ENCODE measurements around the gene XPA.
"Not testable (repeated sequence)": the region's sequence is repeated elsewhere in the genome, so short reads cannot be mapped to it uniquely, and the experiment has no call there.

XPA gene

GRCh38 chr9:97696803-97697601, at the start of gene XPA:
Gene XPA (minus strand): TSS chr9:97697340. CDS start chr9:97697292, 48 bp downstream.
- DNase-seq (ENCODE audit: low spot score): peak; percentile 97

- DNase-seq (ENCODE audit: low spot score): no peak
These were observed 47.9 kb upstream of the XPA start for GRCh38 chr9:97744710-97745708.

- not testable (repeated sequence) for DNase-seq (ENCODE audit: low spot score)
These were observed 46.9 kb upstream of the XPA start for GRCh38 chr9:97744025-97744424.

GRCh38 chr9:97742545-97742944, 45.4 kb upstream of the XPA start:
- no peak for DNase-seq (ENCODE audit: low spot score)

GRCh38 chr9:97741947-97742346, 44.8 kb upstream of the XPA start:
- DNase-seq (ENCODE audit: low spot score): no peak

GRCh38 chr9:97740848-97741821, 44.0 kb upstream of the XPA start:
- DNase-seq (ENCODE audit: low spot score): peak; percentile 17

GRCh38 chr9:97737429-97737828, 40.3 kb upstream of the XPA start:
- DNase-seq (ENCODE audit: low spot score): no peak

- no peak for DNase-seq (ENCODE audit: low spot score)
These were observed 38.0 kb upstream of the XPA start for GRCh38 chr9:97735070-97735600.

- DNase-seq (ENCODE audit: low spot score): no peak
These were observed 29.6 kb upstream of the XPA start for GRCh38 chr9:97726716-97727115.

GRCh38 chr9:97723819-97724218, 26.7 kb upstream of the XPA start:
- no peak for DNase-seq (ENCODE audit: low spot score)

GRCh38 chr9:97722331-97722730, 25.2 kb upstream of the XPA start:
- DNase-seq (ENCODE audit: low spot score): no peak

- no peak for DNase-seq (ENCODE audit: low spot score)
These were observed 24.3 kb upstream of the XPA start for GRCh38 chr9:97721396-97721795.

GRCh38 chr9:97717866-97718265, 20.7 kb upstream of the XPA start:
- DNase-seq (ENCODE audit: low spot score): no peak

GRCh38 chr9:97714435-97714834, 17.3 kb upstream of the XPA start:
- DNase-seq (ENCODE audit: low spot score): no peak

GRCh38 chr9:97711223-97711626, 14.1 kb upstream of the XPA start:
- DNase-seq (ENCODE audit: low spot score): no peak

GRCh38 chr9:97710356-97711222, 13.4 kb upstream of the XPA start:
- DNase-seq (ENCODE audit: low spot score): peak; percentile 76

GRCh38 chr9:97706246-97706645, 9.1 kb upstream of the XPA start:
- no peak for DNase-seq (ENCODE audit: low spot score)

- DNase-seq (ENCODE audit: low spot score): no peak
These were observed 8.3 kb upstream of the XPA start for GRCh38 chr9:97705354-97705950.

- no peak for DNase-seq (ENCODE audit: low spot score)
These were observed 7.7 kb upstream of the XPA start for GRCh38 chr9:97704851-97705250.

GRCh38 chr9:97704345-97704677, 7.2 kb upstream of the XPA start:
- no peak for DNase-seq (ENCODE audit: low spot score)

Measured in activated CD4-positive, alpha-beta T cell treated with anti-CD3 and anti-CD28 coated beads, Interleukin-2, Interleukin-4, amounts not matched to agents 100 ng/mL and 50 ng/mL, durations not matched to agents 16 hours and 8 hours (primary cell).